Ascending aorta (tissue), 2 donors: ENCODE data around the gene MRPL51. TPM values are rescaled to one million over a fixed set of nuclear protein-coding genes. Genes with fewer than 3 reads are reported as not detected.

ENCODE experiments used
- DNase-seq, 2 donors: peaks; one replicate each; pipeline ENCODE4 v3.0.0-alpha.2; 2019; ENCODE audit warnings: low spot score in 2 of 2
- H3K27ac ChIP-seq, 2 donors: fragments of 200-600 bp; sonication (generic); one replicate each; pipeline ENCODE4 v1.5.1; 2016 to 2017; ENCODE audit warnings: mild to moderate bottlenecking in 1 of 2
- H3K27me3 ChIP-seq: fragments of 200-600 bp; sonication (generic); one replicate; pipeline ENCODE4 v1.5.1; 2017
- H3K36me3 ChIP-seq, 2 donors: fragments of 200-600 bp; sonication (generic); one replicate each; pipeline ENCODE4 v1.5.1; 2016
- H3K4me1 ChIP-seq, 2 donors: fragments of 200-600 bp; sonication (generic); one replicate each; pipeline ENCODE4 v1.5.1; 2016 to 2017; ENCODE audit warnings: mild to moderate bottlenecking in 1 of 2
- H3K4me3 ChIP-seq, 2 donors: fragments of 200-600 bp; sonication (generic); one replicate each; pipeline ENCODE4 v1.5.1; 2016 to 2017; ENCODE audit warnings: mild to moderate bottlenecking in 1 of 2
- H3K9me3 ChIP-seq, 2 donors: fragments of 200-600 bp; sonication (generic); one replicate each; pipeline ENCODE4 v1.5.1; 2016
- CTCF ChIP-seq, 3 experiments: fragments of 200-600 bp in 2 of 3; fragments of 450-650 bp in 1 of 3; sonication (generic) in 2 of 3; IDR thresholded peaks; one replicate each; pipeline ENCODE4 v1.5.1; 2016 to 2019; ENCODE audit warnings: antibody characterized with exemption in 3 of 3, mild to moderate bottlenecking in 1 of 3, moderate library complexity in 1 of 3
- intact Hi-C: fragments of 100-400 bp; cut with DNase I; formaldehyde crosslinking; loops from one replicate; pipeline ENCODE4 v1.15.1; 2023
- total RNA-seq: library from RNA; depleted of rRNA; stranded (reverse); fragments of >200 nt; gene quantifications from one replicate; pipeline ENCODE4 v1.1.0, GENCODE V29; 2016

The MRPL51 gene
- total RNA-seq, 1 donor from 2014 or later: 112 TPM

GRCh38 chr12:6535960-6536847 is 43.1 kb upstream of the MRPL51 start:
- peaks cover 25 to 39% of the 10 kb centered on the region in 2 donors for H3K4me1 ChIP-seq
- DNase-seq: peak in 1 of 2 donors; percentile 64
- H3K9me3 ChIP-seq: no peaks in the 10 kb centered on the region
- no peak for TF ChIP-seq CTCF (IDR thresholded peaks at IDR 0.05)
- peak overlapping the region; percentile 79 to 98 for H3K4me3 ChIP-seq
- H3K27me3 ChIP-seq: no peaks in the 10 kb centered on the region
- peak overlapping the region; percentile 98 to 99 for H3K27ac ChIP-seq
- peaks cover 25 to 43% of the 10 kb centered on the region in 2 donors for H3K36me3 ChIP-seq
- intact Hi-C loops: loop anchor here (1.0 to 10.0 kb wide), 5 partner anchors 16 to 819 kb away; no protein-coding TSS in a partner anchor

- peaks cover 19 to 34% of the 10 kb centered on the region in 2 donors for H3K4me1 ChIP-seq
Measured at GRCh38 chr12:6535697-6535946, 42.6 kb upstream of the MRPL51 start.

GRCh38 chr12:6534945-6535696 is 42.1 kb upstream of the MRPL51 start:
- Histone ChIP-seq H3K27me3 (no peaks in the 10 kb centered on the region), H3K27ac (peak overlapping the region; percentile 98 to 99), H3K4me1 (peaks cover 19 to 30% of the 10 kb centered on the region in 2 donors), H3K9me3 (no peaks in the 10 kb centered on the region), H3K4me3 (peak overlapping the region; percentile 79 to 98), H3K36me3 (peaks cover 34 to 51% of the 10 kb centered on the region in 2 donors)
- TF ChIP-seq CTCF (IDR thresholded peaks at IDR 0.05): peak in 1 of 3 experiments; percentile 16
- intact Hi-C loops: loop anchor here (1.0 to 10.0 kb wide), 7 partner anchors 17 to 818 kb away; partner anchors contain the start of genes MRPL51 and VAMP1
- peak; percentile 64 to 93 for DNase-seq

More at GRCh38 chr12:6535697-6535946, 42.6 kb upstream of the MRPL51 start:
- H3K9me3 ChIP-seq: no peaks in the 10 kb centered on the region
- no peaks in the 10 kb centered on the region for H3K27me3 ChIP-seq
- no peak for TF ChIP-seq CTCF (IDR thresholded peaks at IDR 0.05)
- intact Hi-C loops: loop anchor here (1.0 to 10.0 kb wide), 5 partner anchors 17 to 818 kb away; no protein-coding TSS in a partner anchor
- peak overlapping the region; percentile 98 to 99 for H3K27ac ChIP-seq
- no peak for DNase-seq
- peak overlapping the region; percentile 79 to 98 for H3K4me3 ChIP-seq
- H3K36me3 ChIP-seq: peaks cover 31 to 47% of the 10 kb centered on the region in 2 donors

GRCh38 chr12:6534695-6534944 is 41.6 kb upstream of the MRPL51 start:
- no peak for TF ChIP-seq CTCF (IDR thresholded peaks at IDR 0.05)
- H3K9me3 ChIP-seq: no peaks in the 10 kb centered on the region
- intact Hi-C loops: loop anchor here (1.0 to 10.0 kb wide), 5 partner anchors 41 to 310 kb away; partner anchors contain the start of genes MRPL51 and VAMP1
- peak overlapping the region; percentile 79 to 98 for H3K4me3 ChIP-seq
- H3K27me3 ChIP-seq: no peaks in the 10 kb centered on the region
- peak overlapping the region; percentile 98 to 99 for H3K27ac ChIP-seq
- no peak for DNase-seq
- H3K4me1 ChIP-seq: peaks cover 19 to 30% of the 10 kb centered on the region in 2 donors
- peaks cover 39 to 51% of the 10 kb centered on the region in 2 donors for H3K36me3 ChIP-seq

- intact Hi-C loops: loop anchor here (1.0 to 10.0 kb wide), 5 partner anchors 41 to 309 kb away; partner anchors contain the start of genes MRPL51 and VAMP1
Measured at GRCh38 chr12:6533923-6534694, 41.0 kb upstream of the MRPL51 start, which contains the start of gene GAPDH. TSS of gene GAPDH (plus strand) at chr12:6534517. CDS start at chr12:6534833, 316 bp downstream.

More at GRCh38 chr12:6533923-6534694, 41.0 kb upstream of the MRPL51 start, which contains the start of gene GAPDH:
- Histone ChIP-seq H3K4me3 (peak within 1 kb of the TSS; percentile 79 to 98), H3K27me3 (no peaks in the 10 kb centered on the region), H3K4me1 (peaks cover 19 to 30% of the 10 kb centered on the region in 2 donors), H3K27ac (peak within 1 kb of the TSS; percentile 98 to 99), H3K36me3 (peaks cover 44 to 55% of the 10 kb centered on the region in 2 donors), H3K9me3 (no peaks in the 10 kb centered on the region)
- no peak for TF ChIP-seq CTCF (IDR thresholded peaks at IDR 0.05)
- peak; percentile 52 to 94 for DNase-seq
